ENCODE measurements around the gene RPL22. TPM values are rescaled to one million over a fixed set of nuclear protein-coding genes. Genes with fewer than 3 reads are reported as not detected.

RPL22 gene
- total RNA-seq, 1 donor from 2014 or later = 354 TPM

- ATAC-seq (no peak), DNase-seq (ENCODE audit: low spot score) (no peak)
- intact Hi-C loops (cut with DNase I) = no loop called here
Observed at GRCh38 chr1:6144175-6144574, 55.2 kb downstream of the RPL22 start.

GRCh38 chr1:6143395-6143794 is 56.0 kb downstream of the RPL22 start:
- ATAC-seq = no peak
- intact Hi-C loops (cut with DNase I) = no loop called here
- DNase-seq (ENCODE audit: low spot score) = no peak

GRCh38 chr1:6142734-6143133 is 56.7 kb downstream of the RPL22 start:
- no peak for ATAC-seq
- DNase-seq (ENCODE audit: low spot score) = no peak
- intact Hi-C loops (cut with DNase I) = no loop called here

GRCh38 chr1:6142036-6142621 is 57.3 kb downstream of the RPL22 start:
- DNase-seq (ENCODE audit: low spot score) (no peak), ATAC-seq (no peak)
- intact Hi-C loops (cut with DNase I) = no loop called here

GRCh38 chr1:6141592-6141991 is 57.8 kb downstream of the RPL22 start:
- DNase-seq (ENCODE audit: low spot score) = no peak
- intact Hi-C loops (cut with DNase I) = no loop called here
- ATAC-seq = no peak

- ATAC-seq (no peak), DNase-seq (ENCODE audit: low spot score) (no peak)
- intact Hi-C loops (cut with DNase I) = no loop called here
Observed at GRCh38 chr1:6140413-6140812, 59.0 kb downstream of the RPL22 start.

- DNase-seq (ENCODE audit: low spot score) = no peak
- no peak for ATAC-seq
- intact Hi-C loops (cut with DNase I) = no loop called here
Observed at GRCh38 chr1:6137758-6138157, 61.6 kb downstream of the RPL22 start.

GRCh38 chr1:6136516-6137220 is 62.7 kb downstream of the RPL22 start:
- no peak for ATAC-seq
- intact Hi-C loops (cut with DNase I) = no loop called here
- DNase-seq (ENCODE audit: low spot score) = no peak

Other genes starting within 250 kb of the RPL22 start
- 18.0 TPM for gene NPHP4, start 207.2 kb downstream of the RPL22 start, total RNA-seq
- 20.1 TPM for gene KCNAB2, start 153.7 kb downstream of the RPL22 start, total RNA-seq
- 0.09 TPM for gene CHD5, start 19.3 kb downstream of the RPL22 start, total RNA-seq
- 26.9 TPM for gene RNF207, start 6.5 kb upstream of the RPL22 start, total RNA-seq
- gene ICMT, start 36.4 kb upstream of the RPL22 start, total RNA-seq = 41.9 TPM
- gene HES3, start 44.6 kb upstream of the RPL22 start, total RNA-seq = not detected
- 10.6 TPM for gene GPR153, start 61.5 kb upstream of the RPL22 start, total RNA-seq
- 11.9 TPM for gene ACOT7, start 194.2 kb upstream of the RPL22 start, total RNA-seq
- gene HES2, start 220.3 kb upstream of the RPL22 start, total RNA-seq = not detected
- 14.4 TPM for gene ESPN, start 225.2 kb upstream of the RPL22 start, total RNA-seq